HG02623 (cell line): ENCODE data around the gene IGFBP5.

Source experiments
- ATAC-seq: cut with Tn5 transposase; IDR thresholded peaks from one replicate; pipeline ENCODE4 v1.9.1; 2021; ENCODE audit warnings: moderate library complexity; ENCODE audit not compliant: unreplicated experiment

IGFBP5 gene

DNA sequence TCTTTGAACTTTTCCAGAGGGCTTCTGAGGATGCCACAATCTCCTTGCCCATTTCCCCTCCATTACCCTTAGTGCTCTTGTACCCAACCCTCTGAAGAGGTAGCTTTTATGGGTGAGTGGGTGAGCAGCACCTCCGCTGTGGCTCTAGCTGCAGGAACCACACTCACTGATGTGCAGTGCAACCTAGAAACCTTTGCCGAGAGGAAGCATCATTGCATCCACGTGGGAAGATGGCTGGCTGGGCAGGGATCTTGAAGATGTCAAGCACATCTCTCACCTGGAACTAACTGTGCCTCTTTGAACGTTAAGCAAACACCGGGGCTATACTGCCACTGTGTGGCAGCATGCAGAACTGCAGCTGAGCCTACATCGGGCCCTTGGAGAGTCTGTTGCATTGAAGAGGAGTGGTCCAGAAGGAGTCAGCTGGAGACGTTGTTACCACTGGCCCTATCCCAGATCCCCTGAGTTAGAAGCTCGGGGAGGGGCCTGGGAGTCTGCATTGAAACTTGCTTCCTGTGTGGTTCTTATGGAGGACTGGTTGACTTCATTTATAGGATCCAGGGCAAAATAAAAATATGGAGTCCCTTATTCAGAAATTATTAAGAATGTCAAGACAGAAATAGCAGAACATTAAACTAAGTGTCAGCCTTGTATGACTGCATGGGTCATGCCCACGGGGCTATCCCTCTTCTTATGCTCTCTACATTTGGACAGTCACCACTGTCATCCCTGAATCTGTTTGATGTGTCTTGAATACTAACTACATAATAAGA, 28.7 kb downstream of the IGFBP5 start:
- ATAC-seq: no peak

- ATAC-seq: no peak
Observed at GRCh38 chr2:216665717-216666116, 29.6 kb downstream of the IGFBP5 start.

- ATAC-seq: no peak
Observed at GRCh38 chr2:216665242-216665641, 30.1 kb downstream of the IGFBP5 start.

DNA sequence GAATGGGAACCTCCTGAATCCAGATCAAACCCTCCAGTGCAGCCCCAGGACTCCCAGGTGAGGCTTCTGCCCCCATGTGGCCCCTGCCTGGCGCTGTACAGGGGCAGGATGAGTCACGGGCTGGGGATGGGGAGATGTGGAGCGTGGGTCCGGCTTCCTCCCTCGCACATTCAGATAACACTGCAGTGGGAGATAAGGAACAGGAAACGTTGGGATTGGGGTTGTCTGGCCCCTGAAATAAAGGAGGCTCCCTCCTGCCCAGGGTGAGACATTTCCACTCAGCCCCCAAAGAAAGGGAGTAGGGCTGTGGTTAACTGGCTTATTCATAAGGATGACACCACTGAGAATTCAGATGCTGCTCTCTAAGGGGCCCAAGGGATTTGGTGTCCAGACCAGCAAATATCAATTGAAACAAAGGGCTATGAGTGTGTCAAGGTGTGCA, 30.7 kb downstream of the IGFBP5 start:
- no peak for ATAC-seq

DNA sequence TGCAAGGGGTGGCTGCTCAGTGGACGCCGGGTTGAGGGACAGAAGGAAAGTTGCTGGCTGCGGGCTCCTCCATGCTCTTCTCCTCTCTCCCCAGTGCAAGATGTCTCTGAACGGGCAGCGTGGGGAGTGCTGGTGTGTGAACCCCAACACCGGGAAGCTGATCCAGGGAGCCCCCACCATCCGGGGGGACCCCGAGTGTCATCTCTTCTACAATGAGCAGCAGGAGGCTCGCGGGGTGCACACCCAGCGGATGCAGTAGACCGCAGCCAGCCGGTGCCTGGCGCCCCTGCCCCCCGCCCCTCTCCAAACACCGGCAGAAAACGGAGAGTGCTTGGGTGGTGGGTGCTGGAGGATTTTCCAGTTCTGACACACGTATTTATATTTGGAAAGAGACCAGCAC, 31.5 kb downstream of the IGFBP5 start:
- no peak for ATAC-seq

GRCh38 chr2:216663106-216663505, 32.2 kb downstream of the IGFBP5 start:
- ATAC-seq: no peak

GRCh38 chr2:216661639-216662375, 33.5 kb downstream of the IGFBP5 start:
- ATAC-seq: no peak

DNA sequence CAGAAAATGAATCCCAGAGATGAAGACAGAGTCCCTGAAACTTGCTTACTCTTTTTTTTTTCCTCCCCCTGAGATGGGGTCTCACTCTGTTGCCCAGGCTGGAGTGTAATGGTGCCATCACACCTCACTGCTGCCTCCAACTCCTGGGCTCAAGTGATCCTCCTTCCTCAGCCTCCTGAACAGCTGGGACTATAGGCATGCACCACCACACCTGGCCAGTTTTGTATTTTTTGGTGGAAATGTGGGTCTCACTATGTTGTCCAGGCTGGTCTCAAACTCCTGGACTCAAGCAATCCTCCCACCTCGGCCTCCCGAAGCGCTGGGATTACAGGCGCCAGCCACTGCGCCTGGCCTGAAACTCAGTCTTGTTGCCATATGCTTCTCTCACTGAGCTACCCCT, 34.3 kb downstream of the IGFBP5 start:
- no peak for ATAC-seq

- ATAC-seq: no peak
Observed at GRCh38 chr2:216660496-216660895, 34.9 kb downstream of the IGFBP5 start.

DNA sequence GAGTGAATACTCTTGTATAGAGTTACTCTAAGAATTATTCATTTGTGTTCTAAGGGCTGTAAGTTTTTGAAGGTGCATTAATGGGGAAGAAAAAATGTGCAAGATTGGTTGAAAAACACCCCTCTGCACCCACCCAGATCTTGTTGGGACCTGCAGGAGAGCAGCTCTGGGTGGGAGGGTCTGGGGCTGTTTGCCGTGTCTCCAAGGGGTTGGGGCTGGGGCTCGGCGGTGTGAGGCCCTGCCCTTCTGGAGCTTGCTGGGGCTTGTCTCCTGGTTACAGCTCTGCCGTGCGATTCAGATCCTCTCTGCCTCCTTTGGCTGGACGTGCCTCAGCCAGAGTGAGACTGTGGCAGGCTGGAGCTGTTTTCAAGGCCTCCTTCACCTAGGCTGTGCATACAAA, 36.1 kb downstream of the IGFBP5 start:
- no peak for ATAC-seq

DNA sequence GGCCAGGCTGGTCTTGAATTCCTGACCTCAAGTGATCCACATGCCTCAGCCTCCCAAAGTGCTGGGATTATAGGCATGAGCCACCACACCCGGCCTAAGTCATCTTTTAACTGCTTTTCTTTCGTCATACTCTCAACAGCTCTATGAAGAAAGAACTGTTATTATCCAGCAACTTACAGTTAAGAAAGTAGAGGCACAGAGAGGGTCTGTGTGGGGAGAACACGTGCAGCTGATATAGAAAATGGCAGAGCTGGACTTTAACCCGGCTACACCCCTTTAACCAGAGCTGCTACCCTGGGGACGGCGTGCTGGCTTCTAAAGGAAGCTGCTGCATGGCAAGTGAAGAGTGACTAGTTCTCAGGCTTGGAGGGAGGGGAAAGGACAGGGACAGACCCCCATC, 36.6 kb downstream of the IGFBP5 start:
- no peak for ATAC-seq

GRCh38 chr2:216657980-216658379, 37.4 kb downstream of the IGFBP5 start:
- no peak for ATAC-seq

DNA sequence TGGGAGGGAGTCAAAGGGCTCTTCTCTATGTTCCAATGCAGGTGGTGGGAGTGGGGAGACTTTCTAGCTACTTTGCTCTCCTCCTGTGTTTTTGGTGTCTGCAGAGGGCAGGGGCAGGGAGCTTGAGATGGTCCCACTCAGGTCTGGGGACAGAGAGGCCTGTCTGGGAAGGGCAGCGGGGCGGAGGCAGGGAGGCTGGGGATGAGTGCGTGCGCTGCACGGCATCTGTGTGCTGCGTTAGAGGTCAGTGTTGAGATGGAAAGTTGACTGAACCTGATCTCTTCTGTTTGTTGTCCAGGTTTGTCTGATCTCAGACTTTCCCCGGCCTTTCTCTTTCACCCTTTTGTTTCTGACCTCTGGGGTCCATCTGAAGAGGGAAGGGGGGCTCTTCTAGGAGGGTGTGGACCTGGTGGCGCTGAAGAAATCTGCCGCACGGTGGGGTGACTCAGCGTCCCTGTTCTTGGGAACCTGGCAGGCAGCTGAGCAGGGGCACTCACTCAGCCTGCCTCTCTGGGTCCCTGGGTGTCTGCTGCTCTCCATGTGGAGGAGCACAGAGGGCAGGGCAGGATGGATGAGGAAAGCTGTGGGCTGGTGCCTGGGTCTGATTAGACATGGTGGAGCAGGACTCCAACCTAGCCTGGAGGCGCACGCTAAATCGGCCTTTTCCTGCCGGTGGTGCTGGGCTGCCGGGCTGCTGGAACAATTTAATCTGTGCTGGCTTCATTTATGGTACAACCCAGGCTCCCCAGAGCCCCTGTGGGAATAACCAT, 38.1 kb downstream of the IGFBP5 start:
- ATAC-seq: no peak

- ATAC-seq: no peak
Observed at GRCh38 chr2:216654528-216655052, 40.8 kb downstream of the IGFBP5 start.

GRCh38 chr2:216653931-216654365, 41.4 kb downstream of the IGFBP5 start:
- no peak for ATAC-seq

DNA sequence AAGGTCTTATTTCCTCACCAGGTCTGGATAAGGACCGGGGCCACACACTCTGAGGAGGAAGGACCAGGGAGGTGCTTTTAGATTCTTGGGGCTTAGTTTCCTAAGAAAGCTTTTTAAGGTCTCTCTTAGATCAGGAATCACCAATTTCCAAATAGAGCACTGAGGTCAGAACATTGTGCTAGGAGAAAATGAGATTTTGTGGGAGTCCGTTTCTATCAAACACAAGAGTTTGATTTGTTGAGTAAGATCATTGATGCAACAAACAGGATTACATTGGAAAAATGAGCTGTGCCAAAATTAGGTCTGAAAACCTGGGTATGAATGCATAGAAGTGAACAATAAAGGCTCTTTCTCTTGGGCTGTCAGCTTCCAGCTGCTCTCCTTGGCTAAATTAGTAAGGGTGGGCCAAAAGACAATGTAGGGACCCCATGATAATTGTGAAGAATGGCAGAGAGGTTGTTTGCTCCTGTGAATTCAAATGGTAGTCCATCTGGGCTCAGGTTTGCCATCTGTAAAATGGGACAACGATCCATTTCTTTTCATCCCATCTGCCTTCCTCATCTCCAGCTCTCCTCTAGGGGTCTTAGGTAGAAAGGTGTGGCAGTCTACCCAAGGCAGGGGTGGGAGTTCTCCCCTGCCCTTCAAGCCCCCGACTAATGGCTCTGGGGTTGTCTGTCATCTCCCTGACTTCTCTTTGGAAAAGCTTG, 42.1 kb downstream of the IGFBP5 start:
- no peak for ATAC-seq

GRCh38 chr2:216652566-216652965, 42.8 kb downstream of the IGFBP5 start:
- no peak for ATAC-seq

DNA sequence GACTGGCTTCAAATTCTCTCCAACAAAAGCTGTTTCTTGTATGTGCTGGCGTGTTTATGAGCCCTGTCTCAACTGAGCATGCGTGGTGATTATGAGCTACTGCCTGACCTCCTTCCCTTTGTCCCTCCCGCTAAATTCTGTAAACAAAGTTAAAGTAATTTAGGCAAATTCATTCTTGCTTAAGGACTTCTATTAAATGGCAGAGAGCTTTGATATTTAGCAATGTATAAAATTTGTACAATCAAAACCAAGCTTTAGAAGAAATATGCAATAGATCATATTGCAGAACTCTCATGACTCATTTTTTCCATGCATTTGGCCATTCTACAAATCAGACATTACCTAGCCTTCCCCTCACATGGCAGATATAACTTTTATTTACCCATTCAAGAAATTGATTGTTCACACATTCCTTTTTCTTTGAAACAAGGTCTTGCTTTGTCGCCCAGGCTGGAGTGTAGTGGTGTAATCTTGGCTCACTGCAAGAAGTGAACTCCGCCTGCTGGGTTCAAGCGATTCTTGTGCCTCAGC, 43.9 kb downstream of the IGFBP5 start:
- ATAC-seq: no peak

- ATAC-seq: no peak
Observed at GRCh38 chr2:216650626-216651257, 44.6 kb downstream of the IGFBP5 start.

DNA sequence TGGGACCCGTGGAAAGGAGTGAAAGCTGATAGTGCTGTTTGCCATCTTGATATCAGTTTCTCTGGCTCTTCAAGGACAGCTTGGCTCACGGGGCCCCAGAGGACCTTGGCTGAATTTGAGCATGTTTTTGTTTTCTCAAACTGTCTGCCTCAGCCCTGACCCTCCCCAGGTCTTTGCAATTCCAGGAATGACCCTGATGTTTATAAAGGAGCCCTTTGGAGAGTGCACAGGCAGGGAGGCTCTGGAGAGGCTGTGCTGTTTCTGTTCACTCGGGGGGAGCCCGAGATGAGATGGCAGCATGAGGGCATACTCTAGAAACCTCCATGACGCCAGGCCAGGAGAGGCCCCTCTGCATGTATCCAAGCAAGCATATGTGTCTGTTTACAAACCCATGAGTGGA, 45.8 kb downstream of the IGFBP5 start:
- no peak for ATAC-seq
